ENCODE measurements around the gene POLR2M.

DNA sequence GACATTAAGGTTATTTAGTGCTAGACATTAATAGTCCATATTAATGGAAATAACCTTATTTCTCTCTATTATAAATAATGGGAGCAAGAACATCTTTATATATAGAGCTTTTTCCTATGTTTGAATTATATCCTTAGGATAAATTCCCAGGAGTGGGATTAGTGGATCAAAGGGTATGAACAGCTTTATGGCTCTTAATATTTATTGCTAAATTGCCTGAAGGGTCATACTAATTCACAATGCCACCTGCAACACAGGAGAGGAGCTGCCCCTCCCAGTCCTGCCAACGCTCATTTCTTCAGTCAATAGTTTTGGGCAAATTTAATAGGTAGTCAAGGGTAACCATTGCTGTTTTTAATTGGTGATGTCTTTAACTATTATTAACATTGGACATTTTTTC, 48.9 kb upstream of the POLR2M start:
- TF ChIP-seq, protein P1, sequence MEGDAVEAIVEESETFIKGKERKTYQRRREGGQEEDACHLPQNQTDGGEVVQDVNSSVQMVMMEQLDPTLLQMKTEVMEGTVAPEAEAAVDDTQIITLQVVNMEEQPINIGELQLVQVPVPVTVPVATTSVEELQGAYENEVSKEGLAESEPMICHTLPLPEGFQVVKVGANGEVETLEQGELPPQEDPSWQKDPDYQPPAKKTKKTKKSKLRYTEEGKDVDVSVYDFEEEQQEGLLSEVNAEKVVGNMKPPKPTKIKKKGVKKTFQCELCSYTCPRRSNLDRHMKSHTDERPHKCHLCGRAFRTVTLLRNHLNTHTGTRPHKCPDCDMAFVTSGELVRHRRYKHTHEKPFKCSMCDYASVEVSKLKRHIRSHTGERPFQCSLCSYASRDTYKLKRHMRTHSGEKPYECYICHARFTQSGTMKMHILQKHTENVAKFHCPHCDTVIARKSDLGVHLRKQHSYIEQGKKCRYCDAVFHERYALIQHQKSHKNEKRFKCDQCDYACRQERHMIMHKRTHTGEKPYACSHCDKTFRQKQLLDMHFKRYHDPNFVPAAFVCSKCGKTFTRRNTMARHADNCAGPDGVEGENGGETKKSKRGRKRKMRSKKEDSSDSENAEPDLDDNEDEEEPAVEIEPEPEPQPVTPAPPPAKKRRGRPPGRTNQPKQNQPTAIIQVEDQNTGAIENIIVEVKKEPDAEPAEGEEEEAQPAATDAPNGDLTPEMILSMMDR (IDR thresholded peaks at IDR 0.05): no peak
- TF ChIP-seq EZH2phosphoT487 (IDR thresholded peaks at IDR 0.05) (no peak), EZH2 (IDR thresholded peaks at IDR 0.05) (no peak)
